H1 (cell line): Measurements from ENCODE around the gene ANKIB1. TPM values are rescaled to one million over a fixed set of nuclear protein-coding genes. Genes with fewer than 3 reads are reported as not detected.

ENCODE experiments used
- CTCF ChIA-PET: fragments of 300-600 bp; sonication (Branson Sonifier 250); formaldehyde crosslinking; loops from one replicate; lab custom pipeline; 2021; ENCODE audit not compliant: partially characterized antibody; lab: Charles Lee
- POLR2A ChIA-PET: fragments of 300-600 bp; sonication (Branson Sonifier 250); formaldehyde crosslinking; loops from one replicate; lab custom pipeline; 2021; ENCODE audit warnings: inconsistent platforms; ENCODE audit not compliant: partially characterized antibody; lab: Charles Lee
- DNase-seq, 2 experiments: peaks; one replicate each; pipeline versions ENCODE4 v3.0.0 to v3.0.0-alpha.2; 2010 to 2022; ENCODE audit warnings: low spot score in 2 of 2, low read depth in 1 of 2, mixed read lengths in 1 of 2
- FAIRE-seq: peaks from 2 replicates; lab custom pipeline; 2011; peaks lifted over from hg19 to GRCh38; lab: Jason Lieb, UNC
- H2AFZ ChIP-seq: 2 replicates; pipeline ENCODE4 v1.8.1; 2012; ENCODE audit warnings: low read length, inconsistent platforms
- H2AK5ac ChIP-seq: 2 replicates; pipeline ENCODE4 v1.6.1; 2013; ENCODE audit warnings: low read depth, low read length
- H2BK120ac ChIP-seq: replicated peaks from 2 replicates; pipeline ENCODE3; 2013; ENCODE audit warnings: low read depth, low read length, inconsistent platforms
- H2BK12ac ChIP-seq: 2 replicates; pipeline ENCODE4 v1.6.1; 2013; ENCODE audit warnings: low read depth, low read length
- H2BK15ac ChIP-seq: 2 replicates; pipeline ENCODE4 v1.6.1; 2013; ENCODE audit warnings: low read length
- H2BK20ac ChIP-seq: 2 replicates; pipeline ENCODE4 v1.6.1; 2013; ENCODE audit warnings: low read length
- H2BK5ac ChIP-seq: 2 replicates; pipeline ENCODE4 v1.6.1; 2013; ENCODE audit warnings: low read depth, low read length
- H3K14ac ChIP-seq: 2 replicates; pipeline ENCODE4 v1.6.1; 2013; ENCODE audit warnings: inconsistent platforms; ENCODE audit not compliant: insufficient read length
- H3K18ac ChIP-seq: 2 replicates; pipeline ENCODE4 v1.6.1; 2013; ENCODE audit warnings: low read length; ENCODE audit errors: extremely low read depth
- H3K23ac ChIP-seq: 2 replicates; pipeline ENCODE4 v1.6.1; 2013; ENCODE audit warnings: inconsistent platforms; ENCODE audit not compliant: insufficient read length
- H3K23me2 ChIP-seq: 2 replicates; pipeline ENCODE4 v1.6.1; 2013; ENCODE audit warnings: low read depth, low read length
- H3K27ac ChIP-seq: 2 replicates; pipeline ENCODE4 v1.6.1; 2011; ENCODE audit warnings: low read depth, low read length, inconsistent platforms
- H3K27me3 ChIP-seq, 4 experiments: replicated peaks in 1 of 4; 1 replicate in 1 of 4; 2 replicates in 3 of 4; pipeline versions ENCODE4 v1.6.1 to v1.8.1; 2011 to 2013; ENCODE audit warnings: low read length in 3 of 4, mild to moderate bottlenecking in 3 of 4, inconsistent platforms in 2 of 4, mixed read lengths in 2 of 4, moderate library complexity in 1 of 4; ENCODE audit not compliant: control insufficient read depth in 3 of 4, insufficient read depth in 3 of 4; ENCODE audit errors: extremely low read depth in 1 of 4
- H3K36me3 ChIP-seq, 4 experiments: 2 replicates each; pipeline versions ENCODE4 v1.6.1 to v1.8.1; 2011 to 2013; ENCODE audit warnings: mild to moderate bottlenecking in 4 of 4, low read length in 3 of 4, moderate library complexity in 2 of 4, control low read depth in 1 of 4, inconsistent platforms in 1 of 4; ENCODE audit not compliant: insufficient read depth in 4 of 4, control insufficient read depth in 2 of 4
- H3K4ac ChIP-seq: replicated peaks from 2 replicates; pipeline ENCODE3; 2013; ENCODE audit warnings: low read length, low read depth, mixed read lengths, inconsistent platforms; ENCODE audit not compliant: insufficient read length
- H3K4me1 ChIP-seq, 4 experiments: replicated peaks in 1 of 4; 1 replicate in 1 of 4; 2 replicates in 3 of 4; pipeline versions ENCODE4 v1.6.1 to v1.8.1; 2011 to 2013; ENCODE audit warnings: low read length in 3 of 4, inconsistent platforms in 2 of 4, mixed read lengths in 1 of 4; ENCODE audit not compliant: insufficient read depth in 4 of 4, control insufficient read depth in 3 of 4
- H3K4me2 ChIP-seq, 2 experiments: 2 replicates each; pipeline versions ENCODE4 v1.6.1 to v1.8.1; 2011 to 2013; ENCODE audit warnings: low read depth in 2 of 2, low read length in 2 of 2, control low read depth in 1 of 2, inconsistent platforms in 1 of 2, mild to moderate bottlenecking in 1 of 2; ENCODE audit not compliant: insufficient read depth in 1 of 2
- H3K4me3 ChIP-seq, 4 experiments: fragments of 200-600, 300-600 bp in 1 of 4; sonication (generic), shearing (Covaris generic), sonication (Bioruptor Twin) in 1 of 4; 2 replicates each; pipeline versions ENCODE4 v1.5.1 to v1.8.1; 2011 to 2016; ENCODE audit warnings: low read length in 4 of 4, low read depth in 3 of 4, control low read depth in 2 of 4, inconsistent platforms in 2 of 4, mild to moderate bottlenecking in 2 of 4, mixed read lengths in 1 of 4, moderate library complexity in 1 of 4; ENCODE audit not compliant: insufficient read depth in 2 of 4; ENCODE audit errors: extremely low read depth in 1 of 4
- H3K56ac ChIP-seq: replicated peaks from 2 replicates; pipeline ENCODE3; 2013; ENCODE audit warnings: low read depth, mild to moderate bottlenecking, mixed read lengths, low read length, inconsistent platforms; ENCODE audit not compliant: insufficient read length
- H3K79me1 ChIP-seq: 2 replicates; pipeline ENCODE4 v1.6.1; 2013; ENCODE audit warnings: low read depth, low read length, control low read depth
- H3K79me2 ChIP-seq, 2 experiments: 2 replicates each; pipeline versions ENCODE4 v1.6.1 to v1.8.1; 2012 to 2013; ENCODE audit warnings: low read length in 2 of 2, mild to moderate bottlenecking in 2 of 2, inconsistent platforms in 1 of 2; ENCODE audit not compliant: insufficient read depth in 2 of 2, control insufficient read depth in 1 of 2
- H3K9ac ChIP-seq, 4 experiments: replicated peaks in 1 of 4; 1 replicate in 1 of 4; 2 replicates in 3 of 4; pipeline versions ENCODE4 v1.6.1 to v1.8.1; 2011 to 2013; ENCODE audit warnings: low read depth in 3 of 4, low read length in 3 of 4, control low read depth in 2 of 4, mild to moderate bottlenecking in 2 of 4, moderate library complexity in 2 of 4, inconsistent platforms in 1 of 4; ENCODE audit errors: extremely low read depth in 1 of 4
- H3K9me3 ChIP-seq, 2 experiments: 2 replicates each; pipeline versions ENCODE4 v1.6.1 to v1.8.1; 2012 to 2013; ENCODE audit warnings: mild to moderate bottlenecking in 2 of 2, moderate library complexity in 2 of 2, control low read depth in 1 of 2, inconsistent platforms in 1 of 2, low read depth in 1 of 2, low read length in 1 of 2, mixed read lengths in 1 of 2; ENCODE audit not compliant: insufficient read depth in 2 of 2
- H4K20me1 ChIP-seq, 2 experiments: replicated peaks in 1 of 2; 2 replicates each; pipeline versions ENCODE3 to v1.8.1; 2011 to 2013; ENCODE audit warnings: inconsistent platforms in 2 of 2, low read length in 2 of 2, mild to moderate bottlenecking in 1 of 2; ENCODE audit not compliant: insufficient read depth in 2 of 2, control insufficient read depth in 1 of 2
- H4K5ac ChIP-seq: 2 replicates; pipeline ENCODE4 v1.6.1; 2013; ENCODE audit warnings: low read length, low read depth, mixed read lengths, inconsistent platforms; ENCODE audit not compliant: insufficient read length
- H4K8ac ChIP-seq: 2 replicates; pipeline ENCODE4 v1.8.0; 2013; ENCODE audit warnings: mild to moderate bottlenecking, moderate library complexity, low read length, inconsistent platforms; ENCODE audit not compliant: insufficient read depth; ENCODE audit errors: extremely low read depth
- H4K91ac ChIP-seq: replicated peaks from 2 replicates; pipeline ENCODE3; 2013; ENCODE audit warnings: low read length, mixed read lengths, inconsistent platforms; ENCODE audit not compliant: insufficient read length
- CHD1 ChIP-seq: IDR thresholded peaks from 2 replicates; pipeline ENCODE4 v1.6.1; 2012; ENCODE audit warnings: low read depth, low read length, improper control_type of control experiment
- EZH2 ChIP-seq: fragments of 200-600 bp; sonication (generic); IDR thresholded peaks from 2 replicates; pipeline ENCODE4 v1.7.1; 2012; ENCODE audit warnings: low read depth, mild to moderate bottlenecking, moderate library complexity, low read length, inconsistent platforms; ENCODE audit not compliant: severe bottlenecking
- GTF2F1 ChIP-seq: IDR thresholded peaks from 2 replicates; pipeline ENCODE4 v1.6.1; 2012; ENCODE audit warnings: low read depth, low read length, improper control_type of control experiment, borderline replicate concordance
- JUND ChIP-seq: IDR thresholded peaks from 2 replicates; pipeline ENCODE4 v1.6.1; 2011; ENCODE audit warnings: mild to moderate bottlenecking, improper control_type of control experiment, low read length
- KDM5A ChIP-seq: fragments of 200-600 bp; IDR thresholded peaks from 2 replicates; pipeline ENCODE4 v1.7.1; 2012; ENCODE audit warnings: mild to moderate bottlenecking, low read length, inconsistent platforms, mixed read lengths
- MAFK ChIP-seq: IDR thresholded peaks from 2 replicates; pipeline ENCODE4 v1.6.1; 2012; ENCODE audit warnings: low read depth, mild to moderate bottlenecking, improper control_type of control experiment, low read length
- SP2 ChIP-seq: IDR thresholded peaks from 2 replicates; pipeline ENCODE4 v1.6.1; 2012; ENCODE audit warnings: mild to moderate bottlenecking, low read length, inconsistent platforms
- SRF ChIP-seq: IDR thresholded peaks from 2 replicates; pipeline ENCODE4 v1.6.1; 2011; ENCODE audit warnings: mild to moderate bottlenecking, low read depth, low read length, moderate library complexity
- SUZ12 ChIP-seq: fragments of 200-600 bp; sonication (generic); IDR thresholded peaks from 2 replicates; pipeline ENCODE4 v1.6.1; 2012; ENCODE audit warnings: mild to moderate bottlenecking, inconsistent platforms, low read length, moderate library complexity, mixed read lengths
- USF2 ChIP-seq: IDR thresholded peaks from 2 replicates; pipeline ENCODE4 v1.6.1; 2011; ENCODE audit warnings: low read length, improper control_type of control experiment
- WGBS, 2 experiments: shearing (Covaris generic) in 1 of 2; methylation state at CpG; one replicate each; pipeline versions ENCODE4 v1.1.6 to v1.1.7; 2013 to 2015; ENCODE audit warnings: low lambda C conversion rate in 2 of 2, mixed read lengths in 2 of 2, inconsistent platforms in 1 of 2, low coverage in 1 of 2, missing lambda C conversion rate in 1 of 2; ENCODE audit not compliant: insufficient replicate concordance in 2 of 2, insufficient coverage in 1 of 2, insufficient read length in 1 of 2; ENCODE audit errors: extremely low coverage in 1 of 2, missing lambda C conversion rate in 1 of 2; 5-methylcytosine and 5-hydroxymethylcytosine counted together
- polyA plus RNA-seq, 7 experiments: library from polyadenylated mRNA; depleted of rRNA in 3 of 7; stranded (reverse) in 5 of 7; unstranded in 2 of 7; fragments of >200 nt in 5 of 7; fragments of 200-250 nt in 2 of 7; gene quantifications; 1 replicate in 5 of 7; 2 replicates in 1 of 7; 4 replicates in 1 of 7; pipeline versions ENCODE4 v1.2.1 to v1.2.3, GENCODE V29; 2011 to 2013; ENCODE audit warnings: missing spikeins in 2 of 7, mixed read lengths in 2 of 7
- total RNA-seq: library from RNA; stranded (reverse); fragmentation: NEBNext Ultra II Directional; extraction: Animal tissue kit (Norgen Biotek cat#: 25700); gene quantifications from 2 replicates; pipeline ENCODE4 v1.2.1, GENCODE V29; 2021
- TF ChIP-seq, protein P1 (sequence below): IDR thresholded peaks from 2 replicates; pipeline ENCODE4 v1.6.1; 2011; ENCODE audit warnings: low read depth, mild to moderate bottlenecking, low read length; ENCODE audit not compliant: insufficient read depth

The ANKIB1 gene
- total and polyA plus RNA-seq, 2 of the 8 experiments (the other 6 are each of a cell fraction or from before 2014, with no cell fraction given): 19.2 to 43.0 TPM

- Histone ChIP-seq H2BK15ac (peak overlapping the region; percentile 99), H4K91ac (peak overlapping the region; percentile 99), H3K4me2 (peak overlapping the region; percentile 36 to 100), H3K27ac (no peak overlapping the region), H3K56ac (peak overlapping the region; percentile 60), H4K20me1 (peaks cover 0 to 3% of the 10 kb centered on the region in 2 experiments), H2AFZ (peak overlapping the region; percentile 99; the same call in 1 of the 2 replicates), H2BK5ac (peak overlapping the region; percentile 81; the same call in 1 of the 2 replicates), H3K4me3 (no peak overlapping the region), H2AK5ac (peak overlapping the region; percentile 92), H3K36me3 (no peaks in the 10 kb centered on the region), H3K23me2 (peaks cover 5% of the 10 kb centered on the region; the same call in 1 of the 2 replicates), H3K9me3 (no peaks in the 10 kb centered on the region), H3K9ac (peak overlapping the region in 1 of 4 experiments; percentile 10; a peak in 1 of 7 replicates), H3K18ac (peak overlapping the region; percentile 5), H2BK120ac (peak overlapping the region; percentile 81), H3K79me1 (no peaks in the 10 kb centered on the region), H2BK12ac (peak overlapping the region; percentile 98), H4K8ac (no peak overlapping the region; the same call in 1 of the 2 replicates), H3K27me3 (peaks cover 0 to 2% (median 0%) of the 10 kb centered on the region in 4 experiments; a peak in 2 of 7 replicates), H4K5ac (peak overlapping the region; percentile 28), H3K4ac (peak overlapping the region; percentile 80), H2BK20ac (peak overlapping the region; percentile 82), H3K14ac (peak overlapping the region; percentile 37), H3K4me1 (peaks cover 0 to 3% (median 0%) of the 10 kb centered on the region in 4 experiments; a peak in 3 of 7 replicates), H3K79me2 (no peaks in the 10 kb centered on the region), H3K23ac (peak overlapping the region; percentile 35)
- 76% methylated on average over 5 of the region's 5 CpGs; no CpG with 5 or more reads in 1 of the 2 experiments for WGBS, 2 experiments
- FAIRE-seq (no peak), DNase-seq (no peak)
- ChIA-PET CTCF (interaction anchor here (0.7 to 10.9 kb wide), 19 partner anchors 9 to 1393 kb away, joined by 3 to 159 read pairs (median 4); partner anchors contain the start of genes CYP51A1, GATAD1 and LRRD1), POLR2A (interaction anchor here (0.8 to 4.5 kb wide), 5 partner anchors 11 to 289 kb away, joined by 3 to 34 read pairs (median 6); partner anchors contain the start of genes CYP51A1, GATAD1 and RBM48)
- TF ChIP-seq SUZ12 (no peak), USF2 (no peak), SRF (no peak), GTF2F1 (no peak), KDM5A (no peak), SP2 (no peak), CHD1 (no peak), JUND (no peak), MAFK (no peak), EZH2 (no peak)
- TF ChIP-seq, protein P1, sequence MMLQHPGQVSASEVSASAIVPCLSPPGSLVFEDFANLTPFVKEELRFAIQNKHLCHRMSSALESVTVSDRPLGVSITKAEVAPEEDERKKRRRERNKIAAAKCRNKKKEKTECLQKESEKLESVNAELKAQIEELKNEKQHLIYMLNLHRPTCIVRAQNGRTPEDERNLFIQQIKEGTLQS: no peak
Measured at GRCh38 chr7:92423710-92424131, 177.9 kb downstream of the ANKIB1 start.
